Activated CD4-positive, alpha-beta T cell treated with anti-CD3 and anti-CD28 coated beads for 1 hour (primary cell): Measurements from ENCODE around the gene TOMM7.
"Not testable (repeated sequence)": the region's sequence is repeated elsewhere in the genome, so short reads cannot be mapped to it uniquely, and the experiment has no call there.

Experiments
- DNase-seq: peaks from one replicate; pipeline ENCODE4 v3.0.0-alpha.2; 2020

TOMM7 gene

DNA sequence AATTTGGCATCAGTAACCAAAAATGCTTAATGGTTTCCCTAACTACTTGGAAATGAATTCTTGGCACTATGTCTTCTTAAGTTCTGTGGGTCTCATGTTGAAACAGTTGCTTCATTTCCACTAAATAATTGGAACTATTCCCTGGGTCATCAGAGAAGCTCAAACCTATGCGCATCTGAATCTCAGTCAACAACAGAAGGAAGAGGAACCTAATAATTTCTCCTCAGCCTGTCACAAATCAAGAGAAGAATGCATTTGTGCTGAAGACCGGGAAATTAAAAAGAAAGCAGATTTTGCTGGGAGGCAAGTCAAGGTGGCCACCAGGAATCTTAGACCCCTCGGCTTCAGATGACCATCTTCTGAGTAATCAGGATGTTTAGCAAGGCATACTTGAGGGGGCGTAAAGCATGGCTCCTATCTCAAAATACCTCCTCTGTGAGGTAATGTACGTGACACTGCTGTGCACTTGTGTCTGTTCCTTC, 41.4 kb downstream of the TOMM7 start:
- DNase-seq = no peak

GRCh38 chr7:22779730-22780323, 42.8 kb downstream of the TOMM7 start:
- DNase-seq = not testable (repeated sequence)

- no peak for DNase-seq
Measured at GRCh38 chr7:22776964-22777363, 45.7 kb downstream of the TOMM7 start.

- no peak for DNase-seq
Measured at GRCh38 chr7:22772885-22773284, 49.8 kb downstream of the TOMM7 start.

DNA sequence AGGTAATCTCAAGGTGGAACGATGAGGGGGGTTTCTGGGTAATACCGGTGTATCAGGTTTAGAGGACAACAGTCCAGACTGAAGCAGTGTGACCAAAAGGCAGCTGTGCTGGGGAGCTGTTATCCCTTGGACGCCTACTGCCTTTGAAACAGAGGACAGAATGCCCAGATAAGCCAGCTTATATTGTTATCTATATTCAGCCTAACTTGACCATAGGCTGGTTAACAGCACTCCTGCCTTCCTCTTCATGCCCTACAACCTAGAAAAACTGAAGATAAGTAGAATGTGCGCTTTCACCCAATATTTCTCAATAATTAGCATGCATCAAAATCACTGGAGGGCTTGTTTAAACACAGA, 50.8 kb downstream of the TOMM7 start:
- DNase-seq = no peak

DNA sequence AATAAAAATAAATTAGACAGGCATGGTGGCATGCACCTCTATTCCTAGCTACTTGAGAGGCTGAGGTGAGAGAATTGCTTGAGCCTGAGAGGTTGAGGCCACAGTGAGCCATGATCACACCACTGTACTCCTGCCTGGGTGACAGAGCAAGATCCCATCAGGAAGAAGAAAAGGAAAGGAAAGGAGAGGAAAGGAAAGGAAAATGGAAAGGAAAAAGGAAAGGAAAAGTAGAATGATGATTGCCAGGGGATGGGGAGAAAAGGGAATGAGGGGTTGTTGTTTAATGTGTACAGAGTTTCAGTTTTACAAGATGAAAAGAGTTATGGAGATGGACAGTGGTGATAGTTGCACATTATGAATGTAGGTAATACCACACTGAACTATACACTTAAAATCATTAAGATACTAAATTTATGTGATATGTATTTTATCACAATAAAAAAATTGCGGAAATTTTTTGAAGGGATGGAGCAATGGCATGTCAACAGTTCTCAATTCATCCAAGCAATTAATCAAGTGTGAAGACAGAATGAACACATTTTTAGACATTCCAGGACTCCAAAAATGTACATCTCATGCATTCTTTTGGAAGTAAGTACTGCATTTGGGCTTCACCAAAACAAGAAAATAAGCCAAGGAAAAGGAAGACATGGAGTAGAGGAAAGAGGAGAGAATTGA, 51.3 kb downstream of the TOMM7 start:
- DNase-seq = no peak

GRCh38 chr7:22765609-22766008, 57.0 kb downstream of the TOMM7 start:
- no peak for DNase-seq
